DND-41 (cell line): ENCODE measurements around the gene MAP3K10.

ENCODE experiments used
- CTCF ChIP-seq: IDR thresholded peaks from 2 replicates; pipeline ENCODE4 v1.5.1; 2012; ENCODE audit warnings: borderline replicate concordance, low read length, moderate library complexity, mild to moderate bottlenecking; ENCODE audit not compliant: poor library complexity, severe bottlenecking; ENCODE audit errors: extremely low read depth
- EZH2 ChIP-seq: IDR thresholded peaks from 3 replicates; pipeline ENCODE4 v1.6.1; 2012; ENCODE audit warnings: borderline replicate concordance, low read depth, mild to moderate bottlenecking, moderate library complexity, low read length, inconsistent platforms; ENCODE audit not compliant: severe bottlenecking

GRCh38 chr19:40159744-40160143 lies 31.5 kb upstream of the MAP3K10 start:
- TF ChIP-seq EZH2 (no peak), CTCF (no peak)
